Aorta (tissue), 5 donors: ENCODE measurements around the gene LIMK2. TPM values are rescaled to one million over a fixed set of nuclear protein-coding genes. Genes with fewer than 3 reads are reported as not detected.

Experiments
- ATAC-seq: fragments of 200-7000 bp; cut with Tn5 transposase; one replicate; pipeline ENCODE4 v1.9.1; 2022; ENCODE audit warnings: moderate library complexity; ENCODE audit not compliant: low FRiP score
- DNase-seq, 2 donors: peaks; one replicate each; pipeline ENCODE4 v3.0.0-alpha.2; 2020
- H3K27ac ChIP-seq, 2 donors: one replicate each; pipeline ENCODE4 v1.5.1; 2013; ENCODE audit warnings: low read length in 2 of 2, mild to moderate bottlenecking in 2 of 2, moderate library complexity in 2 of 2, control low read depth in 1 of 2, inconsistent platforms in 1 of 2, low read depth in 1 of 2
- H3K27me3 ChIP-seq, 2 donors: one replicate each; pipeline ENCODE4 v1.6.1; 2013; ENCODE audit warnings: control low read depth in 1 of 2, low read length in 1 of 2, mild to moderate bottlenecking in 1 of 2, moderate library complexity in 1 of 2; ENCODE audit not compliant: insufficient read depth in 2 of 2, control insufficient read depth in 1 of 2
- H3K36me3 ChIP-seq, 2 donors: one replicate each; pipeline ENCODE4 v1.6.1; 2013; ENCODE audit warnings: control low read depth in 1 of 2, low read length in 1 of 2, mild to moderate bottlenecking in 1 of 2; ENCODE audit not compliant: insufficient read depth in 2 of 2, control insufficient read depth in 1 of 2
- H3K4me1 ChIP-seq, 2 donors: one replicate each; pipeline ENCODE4 v1.6.1; 2013; ENCODE audit warnings: low read length in 2 of 2, control low read depth in 1 of 2, mild to moderate bottlenecking in 1 of 2, moderate library complexity in 1 of 2; ENCODE audit not compliant: insufficient read depth in 2 of 2, control insufficient read depth in 1 of 2
- H3K4me3 ChIP-seq, 2 donors: one replicate each; pipeline ENCODE4 v1.5.1; 2013; ENCODE audit warnings: low read length in 2 of 2, control low read depth in 1 of 2, mild to moderate bottlenecking in 1 of 2
- H3K9me3 ChIP-seq: one replicate; pipeline ENCODE4 v1.6.1; 2013; ENCODE audit warnings: mild to moderate bottlenecking, low read length; ENCODE audit not compliant: control insufficient read depth
- WGBS, 2 donors: extraction: QIAGEN DNeasy Blood & Tissue Kit; methylation state at CpG; one replicate each; pipeline ENCODE4 v1.1.7; 2013; 5-methylcytosine and 5-hydroxymethylcytosine counted together
- intact Hi-C, 2 donors: fragments of 100-400 bp; cut with DNase I; formaldehyde crosslinking; loops; one replicate each; pipeline versions ENCODE4 v1.14.2 to v1.15.0; 2022
- polyA plus RNA-seq, 2 donors: library from polyadenylated mRNA; stranded (reverse); fragments of 200-250 nt; gene quantifications; one replicate each; pipeline ENCODE4 v1.2.3, GENCODE V29; 2013
- total RNA-seq, 2 donors: library from RNA; stranded (reverse); fragmentation: NEBNext Ultra II Directional; extraction: Animal tissue kit (Norgen Biotek cat#: 25700); gene quantifications; one replicate each; pipeline ENCODE4 v1.2.1, GENCODE V29; 2021
- donor health status: healthy with polysubstance abuse.
- donor health status: Bipolar disorder and iron deficiency.
- donor health status: DM: no; HTN: no; CAD: no.
- donor health status: DM: no; HTN: no; CAD: no.
- donor health status: DM: yes; HTN: yes; CAD: no.

Gene LIMK2
- total and polyA plus RNA-seq, 4 donors, result 10.9 to 55.2 (median 32.1) TPM

DNA sequence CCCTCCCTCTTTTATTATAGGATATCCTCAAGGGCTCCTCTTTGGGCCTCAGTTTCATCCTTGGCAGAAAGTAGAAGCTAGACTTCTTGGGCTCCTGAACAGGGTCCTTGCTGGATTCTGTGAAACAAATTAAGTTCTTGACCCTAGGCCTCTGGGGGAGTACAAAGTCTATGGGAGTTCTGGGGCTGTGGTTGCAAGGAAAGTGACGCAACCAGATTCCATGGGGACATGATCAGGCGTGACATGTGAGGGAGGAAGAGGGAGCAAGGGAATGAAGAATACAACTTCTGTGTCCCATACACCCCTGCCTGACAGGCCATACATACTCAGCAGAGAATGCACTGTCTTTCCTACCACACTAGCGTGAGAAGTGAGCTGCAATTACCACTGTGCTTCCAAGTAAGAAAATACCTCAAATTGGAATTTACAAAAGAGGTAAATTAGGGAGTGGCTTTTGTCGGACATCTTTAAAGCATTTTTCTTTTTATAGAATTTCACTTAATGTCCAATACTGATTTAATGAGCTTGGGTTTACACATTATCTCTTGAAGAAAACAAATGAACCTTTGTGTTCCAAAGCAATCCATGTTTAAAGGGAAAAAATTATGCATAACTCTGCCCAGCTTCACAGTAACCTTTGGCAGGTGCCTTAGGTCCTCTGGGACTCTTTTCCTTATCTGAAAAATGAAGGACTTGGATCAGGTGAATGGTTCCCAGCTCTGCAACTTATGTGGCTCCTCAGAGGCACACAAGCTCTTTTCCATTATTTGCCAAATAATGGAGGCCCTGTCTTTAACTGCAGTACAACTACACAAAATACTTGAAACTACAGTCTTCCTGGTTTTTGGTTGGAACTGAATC, 38.9 kb downstream of the LIMK2 start:
- 82 to 85% methylated on average over 4 of the region's 4 CpGs for WGBS, 2 donors
- Histone ChIP-seq H3K4me3 (no peak overlapping the region), H3K27me3 (no peaks in the 10 kb centered on the region), H3K27ac (no peak overlapping the region), H3K9me3 (no peaks in the 10 kb centered on the region), H3K4me1 (no peaks in the 10 kb centered on the region), H3K36me3 (peaks cover 0 to 2% of the 10 kb centered on the region in 2 donors)
- intact Hi-C loops, result no loop called here
- DNase-seq (peak in 1 of 2 donors; percentile 3), ATAC-seq (no peak)

DNA sequence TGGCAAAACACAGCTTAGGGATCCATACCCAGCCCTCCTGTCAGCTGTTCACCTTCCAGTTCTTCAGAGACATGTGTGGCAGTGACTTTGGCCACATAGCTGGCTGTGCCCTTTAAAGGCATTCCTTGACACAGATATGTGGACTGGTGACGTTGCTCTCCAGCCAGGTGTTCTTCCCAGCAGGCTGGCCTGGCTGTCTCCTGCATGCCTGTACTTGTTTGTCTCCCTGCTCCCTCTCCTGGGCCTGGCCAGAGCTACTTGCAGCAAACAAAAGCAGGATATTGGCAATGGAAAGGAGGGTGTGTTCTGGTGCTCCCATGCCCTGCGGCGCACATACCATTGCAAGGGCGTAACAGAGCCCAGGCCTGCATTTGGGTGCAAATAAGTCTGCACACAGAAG, 41.9 kb downstream of the LIMK2 start:
- no peaks in the 10 kb centered on the region for H3K4me1 ChIP-seq
- DNase-seq, result no peak

DNA sequence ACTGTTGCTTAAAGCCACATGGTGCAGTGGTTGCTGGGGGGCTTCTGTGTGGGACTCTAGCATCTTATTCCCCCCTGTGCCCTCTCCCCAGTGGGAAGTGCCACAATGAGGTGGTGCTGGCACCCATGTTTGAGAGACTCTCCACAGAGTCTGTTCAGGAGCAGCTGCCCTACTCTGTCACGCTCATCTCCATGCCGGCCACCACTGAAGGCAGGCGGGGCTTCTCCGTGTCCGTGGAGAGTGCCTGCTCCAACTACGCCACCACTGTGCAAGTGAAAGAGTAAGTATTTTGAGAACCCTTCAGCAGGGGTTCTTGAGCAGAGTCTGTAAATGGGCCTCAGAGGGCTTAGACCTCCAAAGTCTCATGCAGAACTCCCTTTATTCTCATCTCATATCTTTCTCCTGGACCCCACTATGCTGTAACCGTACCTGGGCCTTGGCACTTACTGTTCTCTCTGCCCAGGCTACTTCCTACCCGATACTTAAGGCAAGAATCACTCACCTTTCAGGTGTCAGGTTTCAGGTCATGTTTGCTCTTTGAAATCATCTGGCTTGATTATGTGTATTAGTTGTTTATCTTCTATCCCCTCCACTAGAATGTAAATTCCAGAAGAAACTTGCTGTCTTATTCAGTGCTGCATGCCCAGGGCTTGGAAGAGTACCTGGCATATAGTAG, 47.8 kb downstream of the LIMK2 start:
- H3K36me3 ChIP-seq, result peaks cover 3 to 6% of the 10 kb centered on the region in 2 donors
- 88 to 94% methylated on average over 8 of the region's 8 CpGs for WGBS, 2 donors

More for the DNA sequence above, 41.9 kb downstream of the LIMK2 start:
- Histone ChIP-seq H3K27ac (no peak overlapping the region), H3K4me3 (no peak overlapping the region), H3K9me3 (no peaks in the 10 kb centered on the region), H3K36me3 (peaks cover 0 to 2% of the 10 kb centered on the region in 2 donors), H3K27me3 (no peaks in the 10 kb centered on the region)
- ATAC-seq, result no peak
- WGBS, 2 donors, result 89 to 90% methylated on average over 4 of the region's 4 CpGs
- intact Hi-C loops, result no loop called here

DNA sequence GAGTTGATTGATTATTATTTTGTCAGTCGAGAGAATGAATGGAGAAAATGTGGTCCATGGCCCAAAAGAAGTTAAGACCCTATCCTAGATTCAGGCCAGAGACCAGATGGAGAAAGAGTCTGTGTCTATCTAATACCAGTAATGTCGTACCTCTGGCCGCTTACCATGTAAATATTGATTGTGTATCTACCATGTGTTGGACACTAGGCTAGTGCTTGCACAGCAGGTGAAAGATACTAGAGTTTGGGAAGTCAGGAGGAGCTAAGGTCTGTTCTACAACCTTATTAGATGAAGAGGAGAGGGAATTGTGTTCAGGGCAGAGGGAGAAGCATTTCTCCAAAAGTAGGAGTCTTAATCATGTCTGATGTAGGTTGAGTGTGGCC, 48.4 kb downstream of the LIMK2 start:
- 94 to 96% methylated on average over 3 of the region's 3 CpGs for WGBS, 2 donors
- H3K27ac ChIP-seq, result no peak overlapping the region
- no peaks in the 10 kb centered on the region for H3K27me3 ChIP-seq
- intact Hi-C loops, result no loop called here
- no peaks in the 10 kb centered on the region for H3K9me3 ChIP-seq
- H3K4me3 ChIP-seq, result no peak overlapping the region
- no peaks in the 10 kb centered on the region for H3K4me1 ChIP-seq
- H3K36me3 ChIP-seq, result peaks cover 3 to 6% of the 10 kb centered on the region in 2 donors
- ATAC-seq, result no peak
- no peak for DNase-seq

More for the DNA sequence above, 47.8 kb downstream of the LIMK2 start:
- Histone ChIP-seq H3K4me1 (no peaks in the 10 kb centered on the region), H3K4me3 (no peak overlapping the region), H3K27me3 (no peaks in the 10 kb centered on the region), H3K27ac (no peak overlapping the region), H3K9me3 (no peaks in the 10 kb centered on the region)
- ATAC-seq (no peak), DNase-seq (peak in 1 of 2 donors; percentile 43)
- intact Hi-C loops, result no loop called here

DNA sequence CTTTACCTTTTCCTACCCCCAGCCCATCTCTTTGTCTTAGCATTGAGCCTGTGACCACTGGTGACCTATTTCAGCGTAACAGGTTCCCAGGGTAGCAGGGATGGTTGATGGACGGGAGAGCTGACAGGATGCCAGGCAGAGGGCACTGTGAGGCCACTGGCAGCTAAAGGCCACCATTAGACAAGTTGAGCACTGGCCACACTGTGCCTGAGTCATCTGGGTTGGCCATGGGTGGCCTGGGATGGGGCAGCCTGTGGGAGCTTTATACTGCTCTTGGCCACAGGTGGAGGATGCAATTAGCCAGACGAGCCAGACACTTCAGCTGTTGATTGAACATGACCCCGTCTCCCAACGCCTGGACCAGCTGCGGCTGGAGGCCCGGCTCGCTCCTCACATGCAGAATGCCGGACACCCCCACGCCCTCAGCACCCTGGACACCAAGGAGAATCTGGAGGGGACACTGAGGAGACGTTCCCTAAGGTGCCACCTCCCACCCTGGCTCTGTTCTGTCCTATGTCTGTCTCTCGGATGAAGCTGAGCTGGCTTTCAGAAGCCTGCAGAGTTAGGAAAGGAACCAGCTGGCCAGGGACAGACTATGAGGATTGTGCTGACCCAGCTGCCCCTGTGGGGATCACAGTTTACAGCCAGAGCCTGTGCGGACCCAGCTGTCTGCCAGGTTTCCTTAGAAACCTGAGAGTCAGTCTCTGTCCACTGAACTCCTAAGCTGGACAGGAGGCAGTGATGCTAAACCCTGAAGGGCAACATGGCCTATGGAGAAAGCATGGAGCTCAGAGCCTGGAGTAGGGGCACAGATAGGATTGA, 50.4 kb downstream of the LIMK2 start:
- peak in 1 of 2 donors; percentile 56 for DNase-seq
- Histone ChIP-seq H3K4me3 (no peak overlapping the region), H3K4me1 (no peaks in the 10 kb centered on the region), H3K36me3 (peaks cover 3 to 6% of the 10 kb centered on the region in 2 donors), H3K9me3 (no peaks in the 10 kb centered on the region), H3K27ac (no peak overlapping the region), H3K27me3 (no peaks in the 10 kb centered on the region)
- ATAC-seq, result no peak
- WGBS, 2 donors, result 87 to 88% methylated on average over 13 of the region's 13 CpGs
- intact Hi-C loops, result no loop called here

DNA sequence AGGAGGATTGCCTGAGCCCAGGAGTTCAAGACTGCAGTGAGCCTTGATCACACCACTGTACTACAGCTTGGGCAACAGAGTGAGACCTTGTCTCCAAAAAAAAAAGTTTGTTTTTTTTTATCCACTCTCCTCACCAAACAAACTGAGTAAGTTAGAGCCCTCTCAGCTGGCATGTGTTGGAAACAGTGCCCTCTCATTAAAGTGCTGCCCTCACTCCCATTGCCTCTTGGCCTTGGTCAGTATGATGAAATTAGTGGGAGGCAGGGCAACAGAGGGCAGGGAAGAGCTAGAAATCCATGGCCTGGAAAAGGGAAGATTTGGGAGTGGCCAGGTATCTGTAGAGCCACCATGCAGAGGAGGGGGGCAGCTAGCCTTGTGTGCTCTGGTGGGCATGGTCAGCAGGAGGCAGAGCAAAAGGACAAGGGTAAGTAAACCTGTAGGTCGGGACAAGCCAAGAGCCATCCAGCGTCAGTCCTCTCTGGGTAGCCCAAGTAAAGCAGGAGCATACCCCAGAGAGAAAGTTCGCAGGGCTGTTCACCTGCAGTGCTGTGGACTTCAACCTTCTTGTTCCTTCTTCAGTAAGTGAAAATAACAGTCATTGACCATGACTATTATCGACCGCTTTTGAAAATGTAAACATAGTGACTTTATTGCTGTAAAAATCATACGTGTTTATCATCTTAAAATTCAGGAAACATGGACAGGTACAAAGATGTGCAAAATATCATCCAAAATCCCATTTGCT, 52.0 kb downstream of the LIMK2 start:
- H3K4me3 ChIP-seq, result no peak overlapping the region
- DNase-seq (peak; percentile 14 to 49), ATAC-seq (no peak)
- H3K4me1 ChIP-seq, result no peaks in the 10 kb centered on the region
- H3K9me3 ChIP-seq, result no peaks in the 10 kb centered on the region
- intact Hi-C loops, result no loop called here
- H3K27ac ChIP-seq, result no peak overlapping the region
- peaks cover 3 to 6% of the 10 kb centered on the region in 2 donors for H3K36me3 ChIP-seq
- 92 to 97% methylated on average over 6 of the region's 6 CpGs for WGBS, 2 donors
- H3K27me3 ChIP-seq, result no peaks in the 10 kb centered on the region

DNA sequence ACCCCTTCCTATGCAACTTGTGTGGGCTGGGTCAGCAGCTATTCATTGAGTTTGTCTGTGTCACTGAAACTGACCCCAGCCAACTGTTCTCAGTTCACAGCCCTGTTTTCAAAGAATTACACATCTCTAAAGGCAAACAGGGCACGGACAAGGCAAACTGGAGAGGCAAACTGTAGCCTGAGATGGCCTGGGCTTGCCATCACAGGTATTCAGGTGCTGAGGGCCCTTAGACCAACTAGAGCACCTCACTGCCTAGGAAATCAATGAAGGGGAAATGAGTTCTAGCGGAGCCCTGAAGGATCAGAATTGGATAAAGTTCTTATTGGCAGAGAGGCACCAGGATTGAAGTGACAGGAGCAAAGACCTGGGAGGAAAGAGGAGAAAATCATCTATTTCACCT, 56.2 kb downstream of the LIMK2 start:
- 98 to 100% methylated on average over 2 of the region's 2 CpGs for WGBS, 2 donors
- no peak for ATAC-seq
- no peaks in the 10 kb centered on the region for H3K9me3 ChIP-seq
- intact Hi-C loops, result no loop called here
- no peaks in the 10 kb centered on the region for H3K4me1 ChIP-seq
- no peak overlapping the region for H3K27ac ChIP-seq
- H3K27me3 ChIP-seq, result no peaks in the 10 kb centered on the region
- H3K36me3 ChIP-seq, result peaks cover 0 to 2% of the 10 kb centered on the region in 2 donors
- H3K4me3 ChIP-seq, result no peak overlapping the region
- peak in 1 of 2 donors; percentile 3 for DNase-seq
